BJ (cell line): ENCODE data around the gene COX8A. TPM values are rescaled to one million over a fixed set of nuclear protein-coding genes. Genes with fewer than 3 reads are reported as not detected.
A peak's percentile ranks its signal among the peaks of the same experiment; 100 is the strongest.

Experiments
- CTCF ChIA-PET: fragments of 350-600 bp; formaldehyde crosslinking; extraction: SDS; loops from one replicate; lab custom pipeline; 2021; ENCODE audit warnings: antibody characterized with exemption, inconsistent platforms; lab: Yijun Ruan, JAX
- POLR2A ChIA-PET: fragments of 300-600 bp; sonication (Branson Sonifier 250); formaldehyde crosslinking; extraction: SDS; loops from one replicate; lab custom pipeline; 2021; ENCODE audit warnings: antibody characterized with exemption; lab: Charles Lee
- DNase-seq: peaks from one replicate; pipeline ENCODE4 v3.0.0-alpha.2; 2011; ENCODE audit warnings: low read depth
- H3K27me3 ChIP-seq: 2 replicates; pipeline ENCODE4 v1.6.0; 2011; ENCODE audit warnings: low read length; ENCODE audit not compliant: control insufficient read depth, insufficient read depth
- H3K36me3 ChIP-seq: 2 replicates; pipeline ENCODE4 v1.5.1; 2011; ENCODE audit warnings: low read length; ENCODE audit not compliant: control insufficient read depth, insufficient read depth
- H3K4me3 ChIP-seq: 2 replicates; pipeline ENCODE4 v1.5.1; 2011; ENCODE audit warnings: low read depth, mild to moderate bottlenecking, control low read depth, low read length
- CTCF ChIP-seq: IDR thresholded peaks from 2 replicates; pipeline ENCODE4 v1.5.1; 2011; ENCODE audit warnings: low read depth, mild to moderate bottlenecking, control low read depth, inconsistent platforms, low read length, moderate library complexity; ENCODE audit not compliant: insufficient read depth
- polyA plus RNA-seq: library from polyadenylated mRNA; depleted of rRNA; stranded (reverse); fragments of >200 nt; gene quantifications from 2 replicates; pipeline ENCODE4 v1.2.3, GENCODE V29; 2011

Gene COX8A
- polyA plus RNA-seq, 1 experiment, result 527 TPM

GRCh38 chr11:63937713-63938478 is 36.5 kb upstream of the COX8A start:
- ChIA-PET CTCF (interaction anchor here (0.8 to 2.0 kb wide), 2 partner anchors 17 to 101 kb away, joined by 4 to 10 read pairs; no protein-coding TSS in a partner anchor), POLR2A (no interaction called here)
- no peak for TF ChIP-seq CTCF
- no peak for DNase-seq
- Histone ChIP-seq H3K27me3 (no peaks in the 10 kb centered on the region), H3K4me3 (peak overlapping the region; percentile 99), H3K36me3 (no peaks in the 10 kb centered on the region; the same call in 1 of the 2 replicates)

- DNase-seq, result peak; percentile 55
- CTCF ChIA-PET, result interaction anchor here (0.8 to 2.0 kb wide), 3 partner anchors 18 to 109 kb away, joined by 3 to 10 read pairs (median 4); no protein-coding TSS in a partner anchor
- Histone ChIP-seq H3K27me3 (no peaks in the 10 kb centered on the region), H3K36me3 (no peaks in the 10 kb centered on the region; the same call in 1 of the 2 replicates), H3K4me3 (peak within 1 kb of the TSS; percentile 99)
- POLR2A ChIA-PET, result interaction anchor here (0.6 kb wide), 1 partner anchor 13 kb away, joined by 17 read pairs; no protein-coding TSS in a partner anchor
- TF ChIP-seq CTCF, result no peak
Observed at GRCh38 chr11:63938479-63939396, 35.7 kb upstream of the COX8A start, which contains the start of gene NAA40. Gene NAA40 (plus strand): TSS chr11:63939002. CDS start chr11:63939097, 95 bp downstream.

GRCh38 chr11:63939397-63939891 is 35.0 kb upstream of the COX8A start:
- Histone ChIP-seq H3K27me3 (no peaks in the 10 kb centered on the region), H3K36me3 (no peaks in the 10 kb centered on the region; the same call in 1 of the 2 replicates), H3K4me3 (peak overlapping the region; percentile 99)
- no peak for DNase-seq
- CTCF ChIA-PET, result interaction anchor here (1.3 to 2.0 kb wide), 2 partner anchors 102 to 110 kb away, joined by 3 to 10 read pairs; no protein-coding TSS in a partner anchor
- TF ChIP-seq CTCF, result peak; percentile 4; the same call in 1 of the 2 replicates
- POLR2A ChIA-PET, result interaction anchor here (0.6 kb wide), 1 partner anchor 13 kb away, joined by 17 read pairs; no protein-coding TSS in a partner anchor

GRCh38 chr11:63940786-63941185 is 33.6 kb upstream of the COX8A start:
- H3K27me3 ChIP-seq, result no peaks in the 10 kb centered on the region
- H3K36me3 ChIP-seq, result no peaks in the 10 kb centered on the region; the same call in 1 of the 2 replicates
- TF ChIP-seq CTCF, result no peak
- CTCF ChIA-PET, result no interaction called here
- H3K4me3 ChIP-seq, result no peak overlapping the region
- POLR2A ChIA-PET, result no interaction called here
- no peak for DNase-seq
